Stromal cell of bone marrow (primary cell): ENCODE data around the gene DVL1.
"Not testable (repeated sequence)": the region's sequence is repeated elsewhere in the genome, so short reads cannot be mapped to it uniquely, and the experiment has no call there.

Source experiments
- DNase-seq: peaks from one replicate; pipeline ENCODE4 v3.0.0-alpha.2; 2012; ENCODE audit warnings: low read depth

Gene DVL1

DNA sequence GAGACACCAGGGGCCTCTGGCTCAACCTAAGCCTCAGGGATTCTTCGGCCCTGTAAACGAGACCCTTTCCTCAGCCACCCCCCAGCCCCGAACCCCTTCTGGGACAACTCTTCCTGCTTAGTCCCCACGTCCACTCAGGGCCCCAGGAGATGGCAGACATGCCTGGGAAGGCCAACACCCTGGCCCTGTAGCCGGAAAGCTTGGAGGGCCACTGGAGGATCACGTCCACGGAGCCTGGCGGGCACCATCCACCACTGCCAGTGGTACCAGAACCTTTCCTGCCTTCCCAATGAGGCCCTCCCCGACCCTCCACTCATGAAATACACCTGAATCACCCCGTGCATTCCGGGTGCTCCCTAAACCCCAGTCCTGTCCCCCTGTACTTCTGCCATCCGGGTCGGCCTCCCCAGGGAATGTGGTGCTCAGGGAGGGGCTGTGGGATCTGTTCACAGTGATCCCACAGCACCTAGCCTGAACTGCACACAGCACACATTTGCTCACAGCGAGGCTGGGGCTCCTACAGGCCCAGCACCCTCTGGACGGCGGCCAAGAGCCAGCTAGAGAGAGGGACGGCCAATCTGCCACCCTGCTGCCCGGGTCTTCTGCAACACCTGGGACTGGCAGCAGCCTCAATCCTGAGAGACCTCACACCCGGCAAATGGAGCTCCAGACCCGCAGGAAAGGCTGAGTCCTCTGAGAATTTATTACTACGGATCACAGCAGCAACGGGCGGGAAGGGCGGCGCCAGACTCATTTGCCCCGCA lies 24.0 kb upstream of the DVL1 start:
- DNase-seq: no peak

GRCh38 chr1:1371746-1372711 lies 22.8 kb upstream of the DVL1 start:
- no peak for DNase-seq

DNA sequence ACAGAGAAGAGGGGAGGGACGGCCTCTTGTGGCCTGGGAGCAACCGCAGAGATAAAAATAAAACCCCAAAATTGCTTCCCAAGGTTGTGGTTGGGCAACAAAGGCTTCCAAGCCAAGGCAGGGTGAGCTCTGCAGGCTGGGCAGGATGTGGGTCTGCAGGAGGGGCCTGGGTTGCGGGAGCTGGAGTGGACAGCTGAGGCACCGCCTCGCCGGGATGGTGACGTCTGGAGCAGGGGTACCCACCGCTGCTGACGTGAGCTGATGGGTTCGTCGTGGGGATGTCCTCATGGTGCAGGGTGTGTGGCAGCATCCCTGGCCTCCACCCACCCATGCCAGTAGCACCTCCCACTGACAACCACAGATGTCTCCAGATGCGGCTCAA lies 22.1 kb upstream of the DVL1 start:
- DNase-seq: no peak

- no peak for DNase-seq
Measured at GRCh38 chr1:1370771-1371300, 21.6 kb upstream of the DVL1 start.

DNA sequence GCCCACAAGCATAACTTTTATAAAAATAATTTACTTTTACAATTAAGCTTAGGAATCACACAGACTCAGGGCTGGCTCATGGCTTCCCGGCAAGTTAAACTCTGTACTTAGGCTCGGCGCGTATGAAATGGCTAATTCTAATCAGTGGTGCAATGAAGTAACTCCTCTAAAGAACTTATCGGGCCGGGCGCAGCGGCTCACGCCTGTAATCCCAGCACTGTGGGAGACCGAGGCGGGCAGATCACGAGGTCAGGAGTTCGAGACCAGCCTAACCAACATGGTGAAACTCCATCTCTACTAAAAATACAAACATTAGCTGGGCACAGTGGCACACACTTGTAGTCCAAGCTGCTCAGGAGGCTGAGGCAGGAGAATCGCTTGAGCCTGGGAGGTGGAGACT lies 20.9 kb upstream of the DVL1 start:
- DNase-seq: not testable (repeated sequence)

DNA sequence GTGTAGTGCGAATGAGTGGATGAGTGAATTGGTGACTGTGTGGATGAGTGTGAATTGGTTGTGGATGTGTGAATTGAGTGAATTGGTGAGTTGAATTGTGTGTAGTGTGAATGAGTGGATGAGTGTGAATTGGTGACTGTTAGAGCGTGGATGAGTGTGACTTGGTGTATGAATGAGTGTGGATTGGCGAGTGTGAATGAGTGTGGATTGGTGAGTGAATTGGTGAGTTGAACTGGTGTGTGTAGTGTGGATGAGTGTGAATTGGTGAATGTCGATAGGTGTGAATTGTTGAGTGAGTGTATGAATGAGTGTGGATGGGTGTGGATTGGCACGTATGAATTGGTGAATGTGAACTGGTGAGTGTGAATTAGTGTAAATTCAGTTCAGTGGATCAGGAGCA lies 18.1 kb upstream of the DVL1 start:
- no peak for DNase-seq

GRCh38 chr1:1366699-1367066 lies 17.5 kb upstream of the DVL1 start:
- no peak for DNase-seq

- no peak for DNase-seq
Measured at GRCh38 chr1:1365875-1366698, 16.9 kb upstream of the DVL1 start.

GRCh38 chr1:1364266-1364665 lies 15.0 kb upstream of the DVL1 start:
- DNase-seq: no peak

- peak; percentile 80 for DNase-seq
Measured at GRCh38 chr1:1361982-1362423, 12.8 kb upstream of the DVL1 start.

GRCh38 chr1:1361233-1361981 lies 12.2 kb upstream of the DVL1 start:
- DNase-seq: no peak

DNA sequence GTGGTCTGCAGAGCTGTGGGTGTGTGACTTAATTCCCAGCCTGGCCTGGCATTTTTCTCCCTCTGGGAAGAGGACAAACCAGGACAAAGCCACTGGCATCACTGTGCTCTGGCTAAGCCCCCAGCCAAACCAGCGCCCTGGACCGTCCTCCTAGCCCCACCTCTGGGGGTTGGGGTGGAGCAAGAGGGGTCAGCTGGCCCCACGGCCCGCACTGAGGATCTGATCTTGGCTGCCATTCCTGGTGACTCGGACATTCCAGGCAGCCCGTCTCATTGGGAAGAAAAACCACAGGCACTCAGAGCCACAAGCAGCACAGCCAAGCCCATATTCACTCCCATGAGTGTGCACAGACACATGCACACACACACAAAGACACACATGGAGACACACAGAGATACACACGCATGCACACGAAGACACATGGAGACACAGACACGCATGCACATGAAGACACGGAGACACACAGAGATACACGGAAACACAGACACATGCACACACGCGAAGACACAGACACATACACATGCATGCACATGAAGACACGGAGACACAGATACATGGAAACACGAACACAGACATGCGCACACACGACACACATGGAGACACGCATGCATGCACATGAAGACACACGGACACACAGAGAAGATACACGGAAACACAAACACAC lies 11.4 kb upstream of the DVL1 start:
- peak; percentile 92 for DNase-seq

DNA sequence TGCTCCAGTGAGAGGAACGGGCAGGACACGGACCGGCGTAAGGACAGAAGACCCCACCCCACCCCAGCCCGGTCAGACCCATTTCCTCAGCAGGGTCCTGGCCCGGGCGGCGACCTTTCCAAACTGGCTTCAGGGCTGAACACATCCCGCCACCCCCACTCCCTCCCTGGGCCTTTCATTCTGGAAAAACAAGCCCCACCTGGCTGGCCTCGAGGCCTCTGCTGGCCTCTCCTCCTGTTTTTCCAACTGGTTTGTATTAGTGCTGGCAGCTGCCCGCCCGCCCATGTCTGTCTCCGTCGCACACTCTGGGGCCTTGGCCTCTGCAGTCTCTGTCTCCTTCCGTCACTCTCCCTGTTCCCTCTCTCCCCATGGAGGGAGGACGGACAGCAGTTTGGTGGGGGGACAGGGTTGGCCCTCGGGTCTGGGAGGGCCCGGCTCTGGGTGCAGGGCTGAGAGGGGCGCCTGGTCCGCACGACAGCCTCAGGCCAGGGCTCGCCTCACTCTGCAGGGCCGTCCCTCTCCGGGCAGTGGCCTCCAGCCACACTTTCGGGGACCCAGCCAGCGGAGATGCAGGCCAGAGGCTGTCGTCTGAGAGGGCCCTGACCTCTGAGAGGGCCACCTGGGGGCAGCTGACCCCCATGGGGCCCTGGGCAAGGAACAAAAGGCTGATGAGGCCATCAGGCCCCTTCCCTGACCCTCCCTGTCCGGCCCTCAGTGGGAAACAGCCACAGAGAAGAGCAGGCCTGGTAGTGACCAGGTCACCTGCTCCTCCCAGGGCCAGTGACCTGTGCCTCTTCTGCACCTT lies 10.6 kb upstream of the DVL1 start:
- peak; percentile 75 for DNase-seq

DNA sequence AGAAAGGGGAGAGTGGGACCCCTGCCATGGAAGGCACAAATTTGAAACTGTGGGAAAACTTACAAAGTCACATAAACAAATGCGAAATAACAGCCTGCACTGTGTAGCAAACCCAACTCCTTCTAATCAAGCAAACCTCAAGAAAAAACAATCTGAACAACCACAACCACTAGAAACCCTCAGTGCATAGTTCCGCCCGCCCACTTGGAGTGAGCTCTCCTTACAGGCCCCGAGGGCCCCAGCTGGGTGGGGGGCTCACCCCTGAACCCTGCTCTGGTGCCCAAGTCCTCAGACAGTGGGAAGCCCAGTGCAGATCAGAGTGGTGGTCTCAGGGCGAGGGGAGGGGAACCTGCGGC lies 10.1 kb upstream of the DVL1 start:
- DNase-seq: peak; percentile 80

- DNase-seq: peak; percentile 89
Measured at GRCh38 chr1:1358433-1359271, 9.4 kb upstream of the DVL1 start, which contains the start of gene MXRA8. TSS of gene MXRA8 (minus strand) at chr1:1358555. CDS start at chr1:1358504, 51 bp downstream.

DNA sequence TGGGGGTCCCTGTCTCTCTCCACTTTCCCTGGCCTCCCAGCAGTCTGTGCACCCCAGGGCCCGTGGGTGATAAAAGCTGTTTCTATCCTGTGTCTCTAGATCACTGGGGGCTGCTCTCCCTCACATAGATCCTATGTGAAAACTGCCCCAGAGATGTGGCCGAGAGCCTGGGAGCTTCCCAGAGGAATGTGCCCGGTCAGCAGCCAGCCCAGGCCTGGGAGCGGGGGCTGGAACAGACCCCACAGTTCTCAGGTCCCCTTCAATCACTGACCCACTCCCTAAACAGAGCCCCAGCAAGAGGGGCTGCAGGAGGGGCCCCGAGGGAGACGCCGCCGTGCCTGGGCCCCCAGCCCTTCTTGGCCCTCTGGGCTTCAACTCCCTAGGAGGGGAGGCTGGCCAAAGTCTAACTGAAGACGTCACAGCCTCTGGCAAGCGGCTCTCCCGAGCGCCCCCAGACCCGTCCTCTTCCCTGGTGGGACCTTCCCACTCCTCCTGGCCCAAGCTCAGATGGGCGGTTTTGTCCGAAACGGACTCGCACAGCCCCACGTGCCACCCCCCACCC lies 8.7 kb upstream of the DVL1 start:
- no peak for DNase-seq

GRCh38 chr1:1356796-1357401 lies 7.7 kb upstream of the DVL1 start:
- DNase-seq: no peak

GRCh38 chr1:1356166-1356795 lies 7.1 kb upstream of the DVL1 start:
- no peak for DNase-seq
